Neural cell (in vitro differentiated cells): ENCODE measurements around the gene TADA3. TPM values are rescaled to one million over a fixed set of nuclear protein-coding genes. Genes with fewer than 3 reads are reported as not detected.

Source experiments
- H2AFZ ChIP-seq: fragments of 200-600, 300-800 bp; sonication (generic), shearing (Covaris generic); 2 replicates; pipeline ENCODE4 v1.6.0; 2014; ENCODE audit warnings: low read depth, mild to moderate bottlenecking, antibody characterized with exemption, low read length, moderate library complexity
- H3F3A ChIP-seq: fragments of 200-600 bp; shearing (Covaris generic); 2 replicates; pipeline ENCODE4 v1.6.1; 2016; ENCODE audit warnings: mild to moderate bottlenecking, moderate library complexity, mixed read lengths, antibody characterized with exemption, low read length; ENCODE audit not compliant: insufficient read depth, poor library complexity, severe bottlenecking
- H3K27ac ChIP-seq: fragments of 200-600, 300-800 bp; sonication (generic), shearing (Covaris generic); 2 replicates; pipeline ENCODE4 v1.5.1; 2014; ENCODE audit warnings: mild to moderate bottlenecking, low read length, moderate library complexity
- H3K27me3 ChIP-seq: fragments of 300-800, 200-600 bp; sonication (generic), shearing (Covaris generic); 2 replicates; pipeline ENCODE4 v1.6.0; 2014; ENCODE audit warnings: mild to moderate bottlenecking, low read depth, low read length, moderate library complexity; ENCODE audit not compliant: insufficient read depth
- H3K36me3 ChIP-seq: fragments of 300-800, 200-600 bp; sonication (generic), shearing (Covaris generic); 2 replicates; pipeline ENCODE4 v1.5.1; 2014; ENCODE audit warnings: mild to moderate bottlenecking, antibody characterized with exemption, low read length, moderate library complexity; ENCODE audit not compliant: insufficient read depth
- H3K4me2 ChIP-seq: fragments of 300-800, 200-600 bp; sonication (generic), shearing (Covaris generic); 2 replicates; pipeline ENCODE4 v1.6.0; 2014; ENCODE audit warnings: mild to moderate bottlenecking, low read length
- H3K4me3 ChIP-seq: fragments of 300-800, 200-600 bp; sonication (generic), shearing (Covaris generic); 2 replicates; pipeline ENCODE4 v1.5.1; 2014; ENCODE audit warnings: mild to moderate bottlenecking, low read length, moderate library complexity
- H3K79me2 ChIP-seq: fragments of 200-600 bp; shearing (Covaris generic); replicated peaks from 2 replicates; pipeline ENCODE4 v1.6.0; 2014; ENCODE audit warnings: mild to moderate bottlenecking, low read length, moderate library complexity; ENCODE audit not compliant: insufficient read depth
- H3K9ac ChIP-seq: fragments of 300-800, 200-600 bp; sonication (generic), shearing (Covaris generic); 2 replicates; pipeline ENCODE4 v1.6.1; 2016; ENCODE audit warnings: mild to moderate bottlenecking, low read length, mixed read lengths
- H3K9me2 ChIP-seq: fragments of 200-600 bp; shearing (Covaris generic); 2 replicates; pipeline ENCODE4 v1.6.1; 2016; ENCODE audit warnings: mild to moderate bottlenecking, low read length, mixed read lengths; ENCODE audit not compliant: insufficient read depth
- H3K9me3 ChIP-seq: fragments of 200-600, 300-800 bp; sonication (generic), shearing (Covaris generic); 2 replicates; pipeline ENCODE4 v1.6.1; 2016; ENCODE audit warnings: mild to moderate bottlenecking, mixed run types, low read length, moderate library complexity, mixed read lengths
- H4K20me1 ChIP-seq: fragments of 200-600 bp; shearing (Covaris generic); 2 replicates; pipeline ENCODE4 v1.6.1; 2016; ENCODE audit warnings: mild to moderate bottlenecking, mixed run types; ENCODE audit not compliant: insufficient read depth
- EP300 ChIP-seq: fragments of 450-650 bp; conservative IDR thresholded peaks from 2 replicates; pipeline ENCODE4 v1.6.1; 2014; ENCODE audit warnings: antibody characterized with exemption, mild to moderate bottlenecking, moderate library complexity; ENCODE audit not compliant: poor library complexity, severe bottlenecking
- EZH2 ChIP-seq: fragments of 200-600, 300-800 bp; shearing (Covaris generic), sonication (generic); IDR thresholded peaks from 2 replicates; pipeline ENCODE4 v1.6.1; 2014; ENCODE audit warnings: antibody characterized with exemption, low read length, borderline replicate concordance, mild to moderate bottlenecking; ENCODE audit not compliant: insufficient read depth, poor library complexity, severe bottlenecking
- MXI1 ChIP-seq: fragments of 450-650 bp; conservative IDR thresholded peaks from 2 replicates; pipeline ENCODE4 v1.6.1; 2014; ENCODE audit warnings: antibody characterized with exemption, mild to moderate bottlenecking; ENCODE audit not compliant: poor library complexity, severe bottlenecking
- POLR2AphosphoS5 ChIP-seq: IDR thresholded peaks from 2 replicates; pipeline ENCODE4 v1.6.1; 2012
- RAD21 ChIP-seq: fragments of 450-650 bp; conservative IDR thresholded peaks from 2 replicates; pipeline ENCODE4 v1.6.1; 2014; ENCODE audit warnings: antibody characterized with exemption, mild to moderate bottlenecking, moderate library complexity
- SMC3 ChIP-seq: fragments of 450-650 bp; conservative IDR thresholded peaks from 2 replicates; pipeline ENCODE4 v1.6.1; 2014; ENCODE audit warnings: antibody characterized with exemption, mild to moderate bottlenecking, moderate library complexity; ENCODE audit not compliant: poor library complexity
- TAF1 ChIP-seq: IDR thresholded peaks from 2 replicates; pipeline ENCODE4 v1.6.1; 2012; ENCODE audit warnings: low read depth
- polyA plus RNA-seq: library from polyadenylated mRNA; depleted of rRNA; stranded (reverse); fragments of >200 nt; gene quantifications from 2 replicates; pipeline ENCODE4 v1.2.3, GENCODE V29; 2014
- TF ChIP-seq, protein P1 (sequence below): fragments of 450-650 bp; IDR thresholded peaks from 2 replicates; pipeline ENCODE4 v1.5.1; 2014; ENCODE audit warnings: antibody characterized with exemption, mild to moderate bottlenecking, moderate library complexity; ENCODE audit not compliant: poor library complexity, severe bottlenecking
- TF ChIP-seq, protein P2 (sequence below): IDR thresholded peaks from 2 replicates; pipeline ENCODE4 v1.6.1; 2012; ENCODE audit warnings: borderline replicate concordance

TADA3 gene
- polyA plus RNA-seq, 1 donor from 2014 or later, result 55.4 TPM

DNA sequence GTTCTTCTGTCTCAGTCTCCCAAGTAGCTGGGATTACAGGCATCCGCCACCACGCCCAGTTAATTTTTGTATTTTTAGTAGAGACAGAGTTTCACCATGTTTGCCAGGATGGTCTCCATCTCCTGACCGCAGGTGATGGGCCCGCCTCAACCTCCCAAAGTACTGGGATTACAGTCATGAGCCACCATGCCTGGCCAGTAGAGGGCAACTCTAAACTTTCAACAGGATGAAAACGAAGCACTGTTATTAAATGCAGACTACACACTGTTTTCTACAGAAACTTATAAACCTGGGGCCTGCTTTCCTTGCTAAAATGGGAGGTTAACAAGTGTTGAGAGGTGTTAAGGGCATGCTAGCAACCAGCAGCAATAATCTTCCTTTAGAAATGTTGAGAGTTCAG, 8.3 kb upstream of the TADA3 start:
- Histone ChIP-seq H3K79me2 (peaks cover under 1% of the 10 kb centered on the region), H3K27ac (no peak overlapping the region)

DNA sequence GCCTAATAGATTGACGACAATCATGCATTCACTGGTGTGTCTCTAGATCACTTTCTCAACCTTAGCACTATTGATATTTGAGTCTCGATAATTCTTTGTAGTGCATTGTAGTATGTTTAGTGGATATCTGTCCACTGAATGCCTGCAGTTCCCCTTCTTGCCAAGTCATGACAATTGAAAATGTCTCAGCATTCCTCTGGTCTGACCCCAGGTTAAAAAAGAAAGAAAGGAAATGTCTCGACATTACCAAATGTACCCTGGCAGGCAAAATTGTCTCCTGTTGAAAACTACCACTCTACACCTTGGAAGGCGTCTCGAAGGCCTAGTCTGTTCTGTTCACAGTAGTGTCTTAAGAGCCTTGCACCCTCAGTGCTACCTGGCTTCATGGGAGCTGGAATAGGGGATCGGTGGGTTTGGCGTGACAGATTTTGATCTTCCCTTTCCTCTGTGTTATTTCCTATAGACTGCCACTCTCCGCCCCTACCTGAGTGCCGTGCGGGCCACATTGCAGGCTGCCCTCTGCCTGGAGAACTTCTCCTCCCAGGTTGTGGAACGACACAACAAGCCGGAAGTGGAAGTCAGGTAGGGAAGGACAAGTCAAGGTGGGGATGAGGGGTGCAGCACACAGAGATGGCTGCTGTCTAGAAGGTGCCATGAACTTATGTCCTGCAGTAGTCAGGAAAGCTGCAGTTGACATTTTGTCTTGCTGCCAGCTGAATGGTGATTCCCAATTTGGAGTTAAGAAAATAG, 5.1 kb upstream of the TADA3 start:
- H3K36me3 ChIP-seq, result no peaks in the 10 kb centered on the region

More for the DNA sequence above, 8.3 kb upstream of the TADA3 start:
- Histone ChIP-seq H3K4me2 (no peak overlapping the region), H3K4me3 (no peak overlapping the region), H3K9me2 (no peaks in the 10 kb centered on the region), H3K9ac (no peak overlapping the region), H2AFZ (no peak overlapping the region), H3F3A (no peaks in the 10 kb centered on the region), H3K36me3 (no peaks in the 10 kb centered on the region), H3K27me3 (no peaks in the 10 kb centered on the region), H4K20me1 (no peaks in the 10 kb centered on the region), H3K9me3 (no peaks in the 10 kb centered on the region)
- TF ChIP-seq POLR2AphosphoS5, result no peak
- TF ChIP-seq, protein P1, sequence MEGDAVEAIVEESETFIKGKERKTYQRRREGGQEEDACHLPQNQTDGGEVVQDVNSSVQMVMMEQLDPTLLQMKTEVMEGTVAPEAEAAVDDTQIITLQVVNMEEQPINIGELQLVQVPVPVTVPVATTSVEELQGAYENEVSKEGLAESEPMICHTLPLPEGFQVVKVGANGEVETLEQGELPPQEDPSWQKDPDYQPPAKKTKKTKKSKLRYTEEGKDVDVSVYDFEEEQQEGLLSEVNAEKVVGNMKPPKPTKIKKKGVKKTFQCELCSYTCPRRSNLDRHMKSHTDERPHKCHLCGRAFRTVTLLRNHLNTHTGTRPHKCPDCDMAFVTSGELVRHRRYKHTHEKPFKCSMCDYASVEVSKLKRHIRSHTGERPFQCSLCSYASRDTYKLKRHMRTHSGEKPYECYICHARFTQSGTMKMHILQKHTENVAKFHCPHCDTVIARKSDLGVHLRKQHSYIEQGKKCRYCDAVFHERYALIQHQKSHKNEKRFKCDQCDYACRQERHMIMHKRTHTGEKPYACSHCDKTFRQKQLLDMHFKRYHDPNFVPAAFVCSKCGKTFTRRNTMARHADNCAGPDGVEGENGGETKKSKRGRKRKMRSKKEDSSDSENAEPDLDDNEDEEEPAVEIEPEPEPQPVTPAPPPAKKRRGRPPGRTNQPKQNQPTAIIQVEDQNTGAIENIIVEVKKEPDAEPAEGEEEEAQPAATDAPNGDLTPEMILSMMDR, result peak; percentile 20

More for the DNA sequence above, 5.1 kb upstream of the TADA3 start:
- no peaks in the 10 kb centered on the region for H3K9me2 ChIP-seq
- no peaks in the 10 kb centered on the region for H4K20me1 ChIP-seq
- H2AFZ ChIP-seq, result no peak overlapping the region
- H3K79me2 ChIP-seq, result peaks cover 26% of the 10 kb centered on the region
- no peak for TF ChIP-seq POLR2AphosphoS5
- no peak for TF ChIP-seq SMC3
- TF ChIP-seq, protein P1, result no peak
- TF ChIP-seq TAF1, result no peak
- no peak for TF ChIP-seq MXI1
- TF ChIP-seq EP300, result no peak
- TF ChIP-seq EZH2, result no peak
- TF ChIP-seq RAD21, result no peak
- TF ChIP-seq, protein P2, sequence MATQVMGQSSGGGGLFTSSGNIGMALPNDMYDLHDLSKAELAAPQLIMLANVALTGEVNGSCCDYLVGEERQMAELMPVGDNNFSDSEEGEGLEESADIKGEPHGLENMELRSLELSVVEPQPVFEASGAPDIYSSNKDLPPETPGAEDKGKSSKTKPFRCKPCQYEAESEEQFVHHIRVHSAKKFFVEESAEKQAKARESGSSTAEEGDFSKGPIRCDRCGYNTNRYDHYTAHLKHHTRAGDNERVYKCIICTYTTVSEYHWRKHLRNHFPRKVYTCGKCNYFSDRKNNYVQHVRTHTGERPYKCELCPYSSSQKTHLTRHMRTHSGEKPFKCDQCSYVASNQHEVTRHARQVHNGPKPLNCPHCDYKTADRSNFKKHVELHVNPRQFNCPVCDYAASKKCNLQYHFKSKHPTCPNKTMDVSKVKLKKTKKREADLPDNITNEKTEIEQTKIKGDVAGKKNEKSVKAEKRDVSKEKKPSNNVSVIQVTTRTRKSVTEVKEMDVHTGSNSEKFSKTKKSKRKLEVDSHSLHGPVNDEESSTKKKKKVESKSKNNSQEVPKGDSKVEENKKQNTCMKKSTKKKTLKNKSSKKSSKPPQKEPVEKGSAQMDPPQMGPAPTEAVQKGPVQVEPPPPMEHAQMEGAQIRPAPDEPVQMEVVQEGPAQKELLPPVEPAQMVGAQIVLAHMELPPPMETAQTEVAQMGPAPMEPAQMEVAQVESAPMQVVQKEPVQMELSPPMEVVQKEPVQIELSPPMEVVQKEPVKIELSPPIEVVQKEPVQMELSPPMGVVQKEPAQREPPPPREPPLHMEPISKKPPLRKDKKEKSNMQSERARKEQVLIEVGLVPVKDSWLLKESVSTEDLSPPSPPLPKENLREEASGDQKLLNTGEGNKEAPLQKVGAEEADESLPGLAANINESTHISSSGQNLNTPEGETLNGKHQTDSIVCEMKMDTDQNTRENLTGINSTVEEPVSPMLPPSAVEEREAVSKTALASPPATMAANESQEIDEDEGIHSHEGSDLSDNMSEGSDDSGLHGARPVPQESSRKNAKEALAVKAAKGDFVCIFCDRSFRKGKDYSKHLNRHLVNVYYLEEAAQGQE, result no peak
- H3K27ac ChIP-seq, result no peak overlapping the region
- no peak overlapping the region for H3K4me3 ChIP-seq
- no peaks in the 10 kb centered on the region for H3K27me3 ChIP-seq
- H3K4me2 ChIP-seq, result no peak overlapping the region
- no peaks in the 10 kb centered on the region for H3K9me3 ChIP-seq
- no peaks in the 10 kb centered on the region for H3F3A ChIP-seq
- no peak overlapping the region for H3K9ac ChIP-seq
